22Rv1 (cell line): ENCODE data around the gene RAC2.

Source experiments
- H3K27ac ChIP-seq: fragments of 450-650 bp; 2 replicates; pipeline ENCODE4 v1.5.1; 2017
- ZFX ChIP-seq: fragments of 450-650 bp; IDR thresholded peaks from 2 replicates; pipeline ENCODE4 v1.6.1; 2017; ENCODE audit warnings: antibody characterized with exemption, borderline replicate concordance
- TF ChIP-seq, protein P1 (sequence below): fragments of 450-650 bp; IDR thresholded peaks from 2 replicates; pipeline ENCODE4 v1.5.1; 2017; ENCODE audit warnings: mild to moderate bottlenecking

Gene RAC2

DNA sequence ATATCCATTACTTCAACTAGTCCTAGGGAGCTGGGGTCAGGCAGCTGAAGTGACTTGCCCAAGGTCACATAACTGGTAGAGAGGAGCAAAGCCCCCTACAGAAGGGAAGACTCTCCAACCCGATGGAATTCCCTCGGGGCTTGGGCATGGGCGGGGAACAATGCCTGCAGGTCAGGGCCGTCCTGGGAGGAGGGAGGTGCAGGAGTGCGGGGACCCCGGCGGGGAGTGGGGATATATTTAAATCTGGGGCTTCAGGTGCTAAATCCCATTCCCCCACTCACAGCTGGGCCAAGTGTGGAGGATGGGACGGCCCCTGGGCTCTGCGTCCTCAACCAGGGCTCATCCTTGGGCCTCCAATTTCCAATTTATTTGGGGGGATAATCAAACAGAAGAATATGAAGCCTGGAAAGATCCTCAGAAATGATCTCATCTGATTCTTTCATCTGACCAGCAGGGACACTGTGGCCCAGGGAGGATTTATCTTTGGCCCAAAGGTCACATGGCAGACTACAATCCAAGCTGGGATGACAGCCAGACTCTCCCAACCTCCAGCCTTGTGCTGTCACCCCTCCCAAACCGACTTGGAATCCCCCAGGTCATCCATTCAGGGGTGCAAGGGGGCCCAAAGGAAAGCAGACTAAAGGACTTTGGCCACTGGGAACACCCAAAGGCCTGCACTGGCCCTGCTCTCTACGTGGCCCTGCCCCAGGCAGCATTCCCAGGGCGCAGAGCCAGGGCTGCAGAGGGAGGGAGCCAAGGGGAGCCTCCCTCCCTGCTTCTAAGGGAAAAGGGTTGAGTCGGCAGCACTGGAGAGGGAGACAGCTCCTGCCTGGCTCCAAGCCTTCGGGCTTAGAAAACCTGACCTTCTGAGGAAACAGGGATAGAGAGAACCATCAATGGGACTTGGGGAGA lies 47.3 kb downstream of the RAC2 start:
- TF ChIP-seq, protein P1, sequence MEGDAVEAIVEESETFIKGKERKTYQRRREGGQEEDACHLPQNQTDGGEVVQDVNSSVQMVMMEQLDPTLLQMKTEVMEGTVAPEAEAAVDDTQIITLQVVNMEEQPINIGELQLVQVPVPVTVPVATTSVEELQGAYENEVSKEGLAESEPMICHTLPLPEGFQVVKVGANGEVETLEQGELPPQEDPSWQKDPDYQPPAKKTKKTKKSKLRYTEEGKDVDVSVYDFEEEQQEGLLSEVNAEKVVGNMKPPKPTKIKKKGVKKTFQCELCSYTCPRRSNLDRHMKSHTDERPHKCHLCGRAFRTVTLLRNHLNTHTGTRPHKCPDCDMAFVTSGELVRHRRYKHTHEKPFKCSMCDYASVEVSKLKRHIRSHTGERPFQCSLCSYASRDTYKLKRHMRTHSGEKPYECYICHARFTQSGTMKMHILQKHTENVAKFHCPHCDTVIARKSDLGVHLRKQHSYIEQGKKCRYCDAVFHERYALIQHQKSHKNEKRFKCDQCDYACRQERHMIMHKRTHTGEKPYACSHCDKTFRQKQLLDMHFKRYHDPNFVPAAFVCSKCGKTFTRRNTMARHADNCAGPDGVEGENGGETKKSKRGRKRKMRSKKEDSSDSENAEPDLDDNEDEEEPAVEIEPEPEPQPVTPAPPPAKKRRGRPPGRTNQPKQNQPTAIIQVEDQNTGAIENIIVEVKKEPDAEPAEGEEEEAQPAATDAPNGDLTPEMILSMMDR = peak; percentile 18; the same call in 1 of the 2 replicates
- TF ChIP-seq ZFX = no peak
- peak overlapping the region; percentile 85 for H3K27ac ChIP-seq

DNA sequence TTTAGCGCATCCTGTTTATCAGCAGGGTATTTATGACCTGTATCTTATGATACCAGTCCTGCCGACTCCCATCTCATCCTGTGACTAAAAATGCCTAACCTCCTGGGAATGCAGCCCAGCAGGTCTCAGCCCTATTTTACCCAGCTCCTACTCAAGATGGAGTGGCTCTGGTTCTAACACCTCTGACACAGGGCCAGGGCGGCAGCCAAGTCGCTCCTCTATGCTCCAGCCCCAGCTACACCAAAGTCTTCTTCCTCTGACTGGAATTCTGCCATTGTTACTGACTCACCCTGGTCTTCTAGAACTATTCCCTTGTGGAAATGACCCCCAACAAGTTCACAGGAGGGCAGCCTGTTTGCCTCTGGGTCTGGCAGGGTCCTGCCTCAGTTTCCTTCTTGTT lies 48.1 kb downstream of the RAC2 start:
- TF ChIP-seq, protein P1 = no peak
- no peak for TF ChIP-seq ZFX
- H3K27ac ChIP-seq = no peak overlapping the region

DNA sequence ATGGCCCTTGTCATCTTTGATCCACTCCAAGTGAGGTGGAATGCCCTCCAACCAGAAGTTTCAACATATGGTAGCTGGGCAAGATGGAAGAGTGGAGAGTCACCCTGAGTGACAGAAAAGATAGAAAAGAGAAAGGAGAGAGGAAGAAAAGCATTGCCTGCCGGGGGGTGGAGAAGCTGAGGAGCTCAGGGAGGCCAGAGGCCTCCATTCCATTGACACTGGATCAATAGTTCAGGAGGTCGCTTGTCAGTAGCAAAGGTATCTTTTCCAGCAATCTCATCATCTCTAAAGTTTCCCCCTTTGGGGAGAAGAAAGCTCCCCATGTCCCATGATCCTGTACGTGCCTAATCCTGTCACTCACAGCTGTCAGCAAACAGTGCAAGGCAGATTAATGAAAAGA lies 49.3 kb downstream of the RAC2 start:
- no peak for TF ChIP-seq ZFX
- TF ChIP-seq, protein P1 = no peak
- no peak overlapping the region for H3K27ac ChIP-seq

DNA sequence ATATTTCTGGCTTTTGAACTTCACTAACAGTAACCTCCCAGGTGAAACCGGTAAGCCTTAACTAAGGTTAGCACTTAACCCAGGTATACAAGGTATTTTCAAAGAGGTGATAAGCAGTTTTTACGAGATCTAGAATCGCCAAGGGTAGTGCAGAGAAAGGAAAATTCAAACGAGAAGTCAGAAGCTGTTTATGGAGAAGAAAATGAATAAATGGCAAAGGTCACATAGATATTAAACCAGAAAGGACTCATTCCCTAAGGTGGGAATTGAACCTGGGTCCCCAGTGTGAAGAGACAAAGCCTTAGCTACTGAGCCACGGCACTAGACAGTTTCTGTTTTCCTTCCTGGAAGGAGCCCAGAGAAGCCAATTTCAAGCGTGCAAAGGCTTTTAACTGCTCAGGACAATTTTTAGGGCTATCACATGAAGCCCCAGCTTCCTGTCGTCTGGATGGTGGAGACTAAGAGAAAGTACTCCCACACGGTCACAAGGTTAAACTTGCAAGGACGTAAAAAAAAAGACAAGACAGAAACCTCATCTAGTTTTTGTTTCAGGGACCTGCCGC lies 50.4 kb downstream of the RAC2 start:
- TF ChIP-seq, protein P1 = no peak
- TF ChIP-seq ZFX = no peak
- H3K27ac ChIP-seq = no peak overlapping the region

DNA sequence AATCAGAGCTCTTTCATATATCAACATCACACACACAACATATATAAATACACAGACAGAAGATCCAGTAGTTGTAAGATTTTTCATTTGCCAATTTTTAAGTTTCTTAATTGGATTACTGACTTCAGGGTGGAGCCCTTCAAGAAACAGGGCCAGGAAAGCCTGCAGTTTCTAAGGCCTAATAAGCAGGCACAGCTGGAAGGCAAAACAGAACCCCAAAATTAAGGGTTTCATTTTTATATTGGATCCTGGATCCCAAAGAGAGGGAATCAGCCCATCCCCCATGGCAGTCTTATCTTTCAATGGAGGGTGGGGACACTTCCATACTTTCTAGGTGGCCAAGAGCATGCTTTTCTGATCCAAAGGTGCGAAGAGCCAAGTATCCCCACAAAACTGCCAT lies 51.3 kb downstream of the RAC2 start:
- H3K27ac ChIP-seq = no peak overlapping the region
- TF ChIP-seq, protein P1 = no peak
- TF ChIP-seq ZFX = no peak

DNA sequence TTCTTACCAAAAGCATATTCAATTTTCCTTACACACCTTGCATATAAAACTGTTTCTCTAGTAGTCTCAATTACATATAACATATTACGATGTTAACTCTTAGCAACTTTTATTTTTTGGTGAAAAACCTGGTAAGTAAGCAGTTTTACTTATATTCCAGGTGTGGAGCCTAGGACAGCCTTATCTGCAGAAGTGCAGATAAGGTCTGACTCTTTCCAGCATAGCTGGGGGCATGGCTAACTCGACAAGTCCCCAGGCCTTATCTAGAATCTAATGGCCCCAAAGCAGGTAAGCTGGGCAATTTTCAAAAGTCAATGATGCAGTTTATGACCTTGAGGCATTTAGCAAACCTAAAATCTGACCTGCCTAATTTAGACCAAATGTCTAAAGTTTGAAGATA lies 51.9 kb downstream of the RAC2 start:
- no peak for TF ChIP-seq ZFX
- TF ChIP-seq, protein P1 = no peak
- no peak overlapping the region for H3K27ac ChIP-seq

DNA sequence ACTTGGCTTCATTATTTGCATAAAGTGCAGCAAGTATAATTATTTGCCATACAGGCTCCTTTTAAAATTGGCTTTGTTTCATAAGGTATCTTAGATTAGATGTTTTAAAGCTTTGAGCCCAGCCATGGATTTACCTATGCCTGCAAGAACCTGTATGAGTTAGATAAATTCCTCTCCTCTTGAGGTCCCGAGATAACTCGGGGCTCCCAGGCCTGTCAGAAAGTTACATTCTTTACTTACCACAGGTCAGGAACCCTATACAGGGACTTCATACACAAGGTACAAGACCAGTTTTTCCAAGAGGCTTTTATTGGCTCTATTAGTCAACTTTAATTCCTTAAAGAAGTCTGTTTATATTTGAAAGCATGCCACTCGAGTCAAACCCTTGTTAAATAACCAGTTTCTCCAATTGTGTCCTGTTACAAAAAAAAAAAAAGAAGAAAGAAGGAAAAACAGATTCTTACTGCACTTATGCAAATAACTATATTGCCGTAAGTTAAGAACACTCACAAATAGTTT lies 53.7 kb downstream of the RAC2 start:
- TF ChIP-seq, protein P1 = no peak
- no peak for TF ChIP-seq ZFX
- H3K27ac ChIP-seq = no peak overlapping the region
